Thyroid gland (tissue), 4 donors: ENCODE data around the gene SYNJ2. TPM values are rescaled to one million over a fixed set of nuclear protein-coding genes. Genes with fewer than 3 reads are reported as not detected.
"Not testable (repeated sequence)": the region's sequence is repeated elsewhere in the genome, so short reads cannot be mapped to it uniquely, and the experiment has no call there.

Experiments
- DNase-seq, 2 donors: peaks; one replicate each; pipeline ENCODE4 v3.0.0-alpha.2; 2019
- H3K27ac ChIP-seq, 3 donors: fragments of 200-600 bp; sonication (generic); 1 replicate in 2 of 3; 2 replicates in 1 of 3; pipeline ENCODE4 v1.5.1; 2016 to 2019; ENCODE audit warnings: mild to moderate bottlenecking in 1 of 3, moderate library complexity in 1 of 3
- H3K27me3 ChIP-seq: fragments of 200-600 bp; sonication (generic); one replicate; pipeline ENCODE4 v1.5.1; 2019
- H3K36me3 ChIP-seq, 2 donors: fragments of 200-600 bp; sonication (generic); one replicate each; pipeline ENCODE4 v1.5.1; 2016 to 2019
- H3K4me1 ChIP-seq, 2 donors: fragments of 200-600 bp; sonication (generic); one replicate each; pipeline ENCODE4 v1.5.1; 2017 to 2019
- H3K4me3 ChIP-seq, 3 donors: fragments of 200-600 bp; sonication (generic); replicated peaks in 1 of 3; 1 replicate in 2 of 3; 2 replicates in 1 of 3; pipeline ENCODE4 v1.5.1; 2016; ENCODE audit warnings: mild to moderate bottlenecking in 1 of 3
- H3K9me3 ChIP-seq: fragments of 200-600 bp; sonication (generic); one replicate; pipeline ENCODE4 v1.5.1; 2017
- POLR2A ChIP-seq, 2 donors: fragments of 450-650 bp; IDR thresholded peaks; one replicate each; pipeline ENCODE4 v1.6.1; 2017; ENCODE audit warnings: antibody characterized with exemption in 2 of 2, mild to moderate bottlenecking in 2 of 2, moderate library complexity in 1 of 2
- WGBS, 2 donors: methylation state at CpG; one replicate each; pipeline ENCODE4 v1.1.5; 2017; 5-methylcytosine and 5-hydroxymethylcytosine counted together
- intact Hi-C: fragments of 100-400 bp; cut with DNase I; formaldehyde crosslinking; loops from one replicate; pipeline ENCODE4 v1.15.1; 2023
- total RNA-seq, 4 donors: library from RNA; depleted of rRNA; stranded (reverse); fragments of >200 nt; gene quantifications; one replicate each; pipeline ENCODE4 v1.2.3, GENCODE V29; 2016
- TF ChIP-seq, protein P1 (sequence below), 6 experiments: fragments of 200-600 bp in 3 of 6; fragments of 450-650 bp in 3 of 6; sonication (generic) in 3 of 6; IDR thresholded peaks; one replicate each; pipeline ENCODE4 v1.5.1; 2016 to 2019; ENCODE audit warnings: antibody characterized with exemption in 6 of 6, mild to moderate bottlenecking in 2 of 6, inconsistent platforms in 1 of 6, moderate library complexity in 1 of 6

SYNJ2 gene, protein sequence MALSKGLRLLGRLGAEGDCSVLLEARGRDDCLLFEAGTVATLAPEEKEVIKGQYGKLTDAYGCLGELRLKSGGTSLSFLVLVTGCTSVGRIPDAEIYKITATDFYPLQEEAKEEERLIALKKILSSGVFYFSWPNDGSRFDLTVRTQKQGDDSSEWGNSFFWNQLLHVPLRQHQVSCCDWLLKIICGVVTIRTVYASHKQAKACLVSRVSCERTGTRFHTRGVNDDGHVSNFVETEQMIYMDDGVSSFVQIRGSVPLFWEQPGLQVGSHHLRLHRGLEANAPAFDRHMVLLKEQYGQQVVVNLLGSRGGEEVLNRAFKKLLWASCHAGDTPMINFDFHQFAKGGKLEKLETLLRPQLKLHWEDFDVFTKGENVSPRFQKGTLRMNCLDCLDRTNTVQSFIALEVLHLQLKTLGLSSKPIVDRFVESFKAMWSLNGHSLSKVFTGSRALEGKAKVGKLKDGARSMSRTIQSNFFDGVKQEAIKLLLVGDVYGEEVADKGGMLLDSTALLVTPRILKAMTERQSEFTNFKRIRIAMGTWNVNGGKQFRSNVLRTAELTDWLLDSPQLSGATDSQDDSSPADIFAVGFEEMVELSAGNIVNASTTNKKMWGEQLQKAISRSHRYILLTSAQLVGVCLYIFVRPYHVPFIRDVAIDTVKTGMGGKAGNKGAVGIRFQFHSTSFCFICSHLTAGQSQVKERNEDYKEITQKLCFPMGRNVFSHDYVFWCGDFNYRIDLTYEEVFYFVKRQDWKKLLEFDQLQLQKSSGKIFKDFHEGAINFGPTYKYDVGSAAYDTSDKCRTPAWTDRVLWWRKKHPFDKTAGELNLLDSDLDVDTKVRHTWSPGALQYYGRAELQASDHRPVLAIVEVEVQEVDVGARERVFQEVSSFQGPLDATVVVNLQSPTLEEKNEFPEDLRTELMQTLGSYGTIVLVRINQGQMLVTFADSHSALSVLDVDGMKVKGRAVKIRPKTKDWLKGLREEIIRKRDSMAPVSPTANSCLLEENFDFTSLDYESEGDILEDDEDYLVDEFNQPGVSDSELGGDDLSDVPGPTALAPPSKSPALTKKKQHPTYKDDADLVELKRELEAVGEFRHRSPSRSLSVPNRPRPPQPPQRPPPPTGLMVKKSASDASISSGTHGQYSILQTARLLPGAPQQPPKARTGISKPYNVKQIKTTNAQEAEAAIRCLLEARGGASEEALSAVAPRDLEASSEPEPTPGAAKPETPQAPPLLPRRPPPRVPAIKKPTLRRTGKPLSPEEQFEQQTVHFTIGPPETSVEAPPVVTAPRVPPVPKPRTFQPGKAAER (N-terminal part only)
- 10 to 100 TPM; 11.3 to 22.7 (median 13.5) TPM for total RNA-seq

- intact Hi-C loops = no loop called here
- peak; percentile 82 to 86 for DNase-seq
- Histone ChIP-seq H3K9me3 (no peaks in the 10 kb centered on the region), H3K4me3 (peak within 1 kb of the TSS; percentile 29 to 95 (median 69)), H3K4me1 (peaks cover 4 to 9% of the 10 kb centered on the region in 2 donors), H3K27ac (peak within 1 kb of the TSS; percentile 44 to 66 (median 46)), H3K36me3 (no peaks in the 10 kb centered on the region), H3K27me3 (no peaks in the 10 kb centered on the region)
- 1% methylated on average over 37 of the region's 86 CpGs; no CpG with 5 or more reads in 1 of the 2 donors for WGBS, 2 donors
- TF ChIP-seq, protein P1, sequence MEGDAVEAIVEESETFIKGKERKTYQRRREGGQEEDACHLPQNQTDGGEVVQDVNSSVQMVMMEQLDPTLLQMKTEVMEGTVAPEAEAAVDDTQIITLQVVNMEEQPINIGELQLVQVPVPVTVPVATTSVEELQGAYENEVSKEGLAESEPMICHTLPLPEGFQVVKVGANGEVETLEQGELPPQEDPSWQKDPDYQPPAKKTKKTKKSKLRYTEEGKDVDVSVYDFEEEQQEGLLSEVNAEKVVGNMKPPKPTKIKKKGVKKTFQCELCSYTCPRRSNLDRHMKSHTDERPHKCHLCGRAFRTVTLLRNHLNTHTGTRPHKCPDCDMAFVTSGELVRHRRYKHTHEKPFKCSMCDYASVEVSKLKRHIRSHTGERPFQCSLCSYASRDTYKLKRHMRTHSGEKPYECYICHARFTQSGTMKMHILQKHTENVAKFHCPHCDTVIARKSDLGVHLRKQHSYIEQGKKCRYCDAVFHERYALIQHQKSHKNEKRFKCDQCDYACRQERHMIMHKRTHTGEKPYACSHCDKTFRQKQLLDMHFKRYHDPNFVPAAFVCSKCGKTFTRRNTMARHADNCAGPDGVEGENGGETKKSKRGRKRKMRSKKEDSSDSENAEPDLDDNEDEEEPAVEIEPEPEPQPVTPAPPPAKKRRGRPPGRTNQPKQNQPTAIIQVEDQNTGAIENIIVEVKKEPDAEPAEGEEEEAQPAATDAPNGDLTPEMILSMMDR (IDR thresholded peaks at IDR 0.05) = peak in 5 of 6 experiments; percentile 37 to 65 (median 42)
- peak in 1 of 2 donors; percentile 80 for TF ChIP-seq POLR2A (IDR thresholded peaks at IDR 0.05)
Observed at GRCh38 chr6:157981395-157982101, at the start of gene SYNJ2. Gene SYNJ2 (plus strand): TSS chr6:157981863. CDS start chr6:157981962, 99 bp downstream.

DNA sequence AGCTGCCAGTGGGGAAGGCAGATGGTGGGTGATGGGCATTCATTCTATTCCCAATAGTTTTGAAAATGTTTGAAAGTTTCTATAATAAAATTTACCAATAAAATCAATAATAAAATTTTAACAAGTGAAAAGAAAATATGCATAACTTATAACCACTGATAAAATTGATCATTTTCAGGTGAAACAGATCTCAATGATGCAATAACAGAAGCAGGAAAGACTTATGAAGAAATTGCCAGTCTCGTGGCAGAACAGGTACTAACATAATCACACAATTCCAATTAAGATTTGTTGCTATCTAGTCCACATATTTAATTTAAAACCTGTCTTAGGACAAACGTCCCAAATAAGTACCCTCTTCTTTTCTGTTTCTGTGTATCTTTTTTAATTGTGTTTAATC, 45.9 kb upstream of the SYNJ2 start:
- DNase-seq = no peak
- Histone ChIP-seq H3K9me3 (no peaks in the 10 kb centered on the region), H3K4me1 (no peaks in the 10 kb centered on the region), H3K27me3 (no peaks in the 10 kb centered on the region), H3K4me3 (no peak overlapping the region), H3K27ac (no peak overlapping the region), H3K36me3 (peaks cover 46 to 62% of the 10 kb centered on the region in 2 donors)
- intact Hi-C loops = no loop called here
- TF ChIP-seq, protein P1 (IDR thresholded peaks at IDR 0.05) = no peak
- TF ChIP-seq POLR2A (IDR thresholded peaks at IDR 0.05) = no peak
- WGBS, 2 donors = 74 to 82% methylated on average over 2 of the region's 2 CpGs

GRCh38 chr6:157937318-157937717, 44.3 kb upstream of the SYNJ2 start:
- no peaks in the 10 kb centered on the region for H3K27me3 ChIP-seq
- WGBS, 2 donors = 87 to 92% methylated on average over 3 of the region's 3 CpGs
- no peak overlapping the region for H3K4me3 ChIP-seq
- intact Hi-C loops = no loop called here
- H3K9me3 ChIP-seq = no peaks in the 10 kb centered on the region
- H3K4me1 ChIP-seq = no peaks in the 10 kb centered on the region
- no peak for DNase-seq
- no peak for TF ChIP-seq POLR2A (IDR thresholded peaks at IDR 0.05)
- TF ChIP-seq, protein P1 (IDR thresholded peaks at IDR 0.05) = no peak
- H3K36me3 ChIP-seq = peaks cover 52 to 57% of the 10 kb centered on the region in 2 donors
- H3K27ac ChIP-seq = no peak overlapping the region

DNA sequence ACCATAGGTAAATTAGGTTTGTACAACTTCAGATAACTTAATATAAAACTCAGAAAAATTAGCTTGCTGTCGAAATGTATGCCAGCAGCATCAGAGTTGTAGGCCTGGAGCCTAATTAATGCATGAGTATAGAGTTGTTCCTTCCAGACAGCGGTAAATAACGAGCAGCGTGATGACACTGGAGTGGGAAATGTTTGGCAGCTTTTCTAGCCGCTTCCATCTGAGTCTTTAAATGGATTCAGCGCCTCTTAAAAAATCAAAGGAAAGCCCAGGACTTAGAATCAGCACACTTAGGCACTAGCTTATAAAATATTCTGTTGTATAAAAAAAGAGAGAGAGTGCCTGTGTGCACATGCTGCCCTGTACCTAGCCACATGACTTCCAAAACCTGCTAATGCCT, 43.7 kb upstream of the SYNJ2 start:
- H3K27me3 ChIP-seq = no peaks in the 10 kb centered on the region
- no peaks in the 10 kb centered on the region for H3K4me1 ChIP-seq
- H3K4me3 ChIP-seq = no peak overlapping the region
- peaks cover 55 to 61% of the 10 kb centered on the region in 2 donors for H3K36me3 ChIP-seq
- TF ChIP-seq, protein P1 (IDR thresholded peaks at IDR 0.05) = no peak
- no peak for TF ChIP-seq POLR2A (IDR thresholded peaks at IDR 0.05)
- intact Hi-C loops = no loop called here
- DNase-seq = no peak
- 92 to 94% methylated on average over 6 of the region's 6 CpGs for WGBS, 2 donors
- H3K27ac ChIP-seq = no peak overlapping the region
- no peaks in the 10 kb centered on the region for H3K9me3 ChIP-seq

GRCh38 chr6:157940375-157941036, 41.2 kb upstream of the SYNJ2 start:
- intact Hi-C loops, H3K4me3 ChIP-seq, H3K9me3 ChIP-seq, H3K27ac ChIP-seq, DNase-seq, H3K4me1 ChIP-seq, H3K27me3 ChIP-seq: not testable (repeated sequence)
- WGBS, 2 donors = 94 to 95% methylated on average over 12 of the region's 12 CpGs
- peaks cover 65 to 68% of the 10 kb centered on the region in 2 donors for H3K36me3 ChIP-seq
